HCT116 (cell line): Measurements from ENCODE around the gene ZNF318. TPM values are rescaled to one million over a fixed set of nuclear protein-coding genes. Genes with fewer than 3 reads are reported as not detected.

Source experiments
- ATAC-seq: fragments of 200-7000 bp; cut with Tn5 transposase; 2 replicates; pipeline ENCODE4 v1.9.1; 2020; ENCODE audit warnings: mild to moderate bottlenecking, moderate library complexity
- BruUV-seq: library from RNA; stranded (reverse); fragments of 400-500 nt; replicated peaks from 2 replicates; lab custom pipeline; 2021; lab: Mats Ljungman, UMichigan
- CTCF ChIA-PET: fragments of 300-600 bp; sonication (Branson Sonifier 250); formaldehyde crosslinking; loops from one replicate; lab custom pipeline; 2021; ENCODE audit warnings: antibody characterized with exemption; lab: Charles Lee
- POLR2A ChIA-PET: fragments of 300-600, 350-600 bp; sonication (Branson Sonifier 250); formaldehyde crosslinking; loops from one replicate; lab custom pipeline; 2021; ENCODE audit warnings: antibody characterized with exemption; lab: Charles Lee
- RAD21 ChIA-PET, 2 experiments: fragments of 300-600 bp; sonication (Branson Sonifier 250); formaldehyde crosslinking; loops; one replicate each; lab custom pipeline; 2023; ENCODE audit warnings: low total read pairs in 2 of 2; ENCODE audit not compliant: uncharacterized antibody in 2 of 2, unreplicated experiment in 2 of 2, low non-redundant PET in 1 of 2; lab: Charles Lee
- DNase-seq: peaks from one replicate; pipeline ENCODE4 v3.0.0-alpha.2; 2010; ENCODE audit warnings: low read depth, low spot score
- H2AFZ ChIP-seq: fragments of 200-600 bp; shearing (Covaris generic), sonication (generic); 2 replicates; pipeline ENCODE4 v1.6.1; 2017; ENCODE audit warnings: low read depth, mixed run types, mixed read lengths, antibody characterized with exemption, low read length; ENCODE audit not compliant: poor library complexity, severe bottlenecking
- H3K27ac ChIP-seq: 2 replicates; pipeline ENCODE4 v1.5.1; 2012; ENCODE audit warnings: low read depth, low read length
- H3K27me3 ChIP-seq: fragments of 200-600 bp; sonication (generic); 2 replicates; pipeline ENCODE4 v1.6.1; 2016; ENCODE audit warnings: mixed run types, low read length, mixed read lengths; ENCODE audit not compliant: insufficient read depth
- H3K36me3 ChIP-seq, 2 experiments: fragments of 200-500 bp in 1 of 2; fragments of 200-600 bp in 1 of 2; sonication (Bioruptor generic) in 1 of 2; sonication (generic) in 1 of 2; 2 replicates each; pipeline versions ENCODE4 v1.5.1 to v1.6.1; 2014 to 2016; ENCODE audit warnings: low read length in 2 of 2, inconsistent platforms in 1 of 2, mixed read lengths in 1 of 2, mixed run types in 1 of 2; ENCODE audit not compliant: insufficient read depth in 2 of 2, control insufficient read depth in 1 of 2
- H3K4me1 ChIP-seq, 2 experiments: fragments of 200-600 bp in 1 of 2; sonication (generic) in 1 of 2; 2 replicates each; pipeline versions ENCODE4 v1.5.1 to v1.6.1; 2012 to 2017; ENCODE audit warnings: low read length in 2 of 2, inconsistent platforms in 1 of 2, mild to moderate bottlenecking in 1 of 2, mixed read lengths in 1 of 2, mixed run types in 1 of 2, moderate library complexity in 1 of 2; ENCODE audit not compliant: insufficient read depth in 2 of 2, control insufficient read depth in 1 of 2
- H3K4me2 ChIP-seq: fragments of 200-600 bp; sonication (generic); 2 replicates; pipeline ENCODE4 v1.6.1; 2017; ENCODE audit warnings: mixed run types, low read length, mixed read lengths
- H3K4me3 ChIP-seq, 2 experiments: fragments of 200-600 bp in 1 of 2; sonication (generic) in 1 of 2; replicated peaks in 1 of 2; 2 replicates each; pipeline ENCODE4 v1.5.1; 2011 to 2016; ENCODE audit warnings: low read length in 2 of 2, control low read depth in 1 of 2, low read depth in 1 of 2, mild to moderate bottlenecking in 1 of 2, mixed read lengths in 1 of 2, mixed run types in 1 of 2
- H3K79me2 ChIP-seq: fragments of 200-600 bp; sonication (generic); 2 replicates; pipeline ENCODE4 v1.6.1; 2017; ENCODE audit warnings: mild to moderate bottlenecking, mixed run types, low read length, moderate library complexity, mixed read lengths; ENCODE audit not compliant: insufficient read depth
- H3K9ac ChIP-seq: fragments of 200-600 bp; sonication (generic); 2 replicates; pipeline ENCODE4 v1.6.1; 2016; ENCODE audit warnings: low read length, mixed read lengths
- H3K9me2 ChIP-seq: fragments of 200-600 bp; sonication (generic), shearing (Covaris generic); 2 replicates; pipeline ENCODE4 v1.6.1; 2017; ENCODE audit warnings: mixed run types, mild to moderate bottlenecking, moderate library complexity; ENCODE audit not compliant: insufficient read depth
- H3K9me3 ChIP-seq, 2 experiments: fragments of 200-500 bp in 1 of 2; fragments of 200-600 bp in 1 of 2; sonication (Bioruptor generic) in 1 of 2; sonication (generic) in 1 of 2; 2 replicates each; pipeline ENCODE4 v1.6.1; 2014 to 2017; ENCODE audit warnings: low read length in 2 of 2, mixed read lengths in 2 of 2, inconsistent platforms in 1 of 2, low read depth in 1 of 2, mild to moderate bottlenecking in 1 of 2, mixed run types in 1 of 2, moderate library complexity in 1 of 2; ENCODE audit not compliant: control insufficient read depth in 1 of 2, insufficient read depth in 1 of 2
- H4K20me1 ChIP-seq: fragments of 200-600 bp; sonication (generic), shearing (Covaris generic); 2 replicates; pipeline ENCODE4 v1.6.1; 2017; ENCODE audit warnings: mixed run types, mild to moderate bottlenecking, moderate library complexity; ENCODE audit not compliant: insufficient read depth
- CEBPB ChIP-seq: IDR thresholded peaks from 2 replicates; pipeline ENCODE4 v1.6.1; 2012; ENCODE audit warnings: low read depth
- CTCF ChIP-seq, 3 experiments: fragments of 200-600 bp in 1 of 3; sonication (generic) in 1 of 3; IDR thresholded peaks in 2 of 3; conservative IDR thresholded peaks in 1 of 3; 2 replicates each; pipeline ENCODE4 v1.5.1; 2012 to 2017; ENCODE audit warnings: low read depth in 2 of 3, low read length in 2 of 3, antibody characterized with exemption in 1 of 3, borderline replicate concordance in 1 of 3, control low read depth in 1 of 3, mild to moderate bottlenecking in 1 of 3, mixed read lengths in 1 of 3, mixed run types in 1 of 3, moderate library complexity in 1 of 3; ENCODE audit not compliant: insufficient read depth in 1 of 3
- SIN3A ChIP-seq: IDR thresholded peaks from 2 replicates; pipeline ENCODE4 v1.6.1; 2012; ENCODE audit warnings: low read depth
- TCF7L2 ChIP-seq: IDR thresholded peaks from 2 replicates; pipeline ENCODE4 v1.7.0; 2011; ENCODE audit warnings: borderline replicate concordance, inconsistent platforms; ENCODE audit not compliant: insufficient read depth, insufficient read length; ENCODE audit errors: extremely low read depth
- intact Hi-C: fragments of 100-400 bp; cut with micrococcal nuclease; formaldehyde crosslinking; loops from 2 replicates; pipeline ENCODE4 v1.10.0; 2022
- total RNA-seq: library from RNA; stranded (reverse); gene quantifications from one replicate; pipeline ENCODE4 v1.2.1, GENCODE V29; 2021; ENCODE audit not compliant: unreplicated experiment

ZNF318 gene
- total RNA-seq, 1 experiment from 2014 or later, result 15.2 TPM

- H2AFZ ChIP-seq, result no peak overlapping the region
- H3K4me3 ChIP-seq, result no peak overlapping the region
- POLR2A ChIA-PET, result no interaction called here
- H3K9ac ChIP-seq, result no peak overlapping the region
- CTCF ChIA-PET, result no interaction called here
- no peak overlapping the region for H3K27ac ChIP-seq
- no peaks in the 10 kb centered on the region for H3K9me2 ChIP-seq
- DNase-seq, result no peak
- H3K4me2 ChIP-seq, result no peak overlapping the region
- RAD21 ChIA-PET, result no interaction called here
- no peaks in the 10 kb centered on the region for H3K27me3 ChIP-seq
- no peaks in the 10 kb centered on the region for H4K20me1 ChIP-seq
- BruUV-seq, result no TSS peak
- intact Hi-C loops, result no loop called here
- no peak for ATAC-seq
- TF ChIP-seq CTCF (IDR thresholded peaks at IDR 0.05 in 2 of 3, conservative IDR thresholded peaks at IDR 0.05 in 1 of 3; ENCODE audit: borderline replicate concordance in 1 of 3, insufficient read depth in 1 of 3, low read depth in 2 of 3, low read length in 2 of 3) (no peak), SIN3A (no peak), CEBPB (no peak), TCF7L2 (no peak)
- no peaks in the 10 kb centered on the region for H3K36me3 ChIP-seq
- no peaks in the 10 kb centered on the region for H3K9me3 ChIP-seq
- H3K79me2 ChIP-seq, result no peaks in the 10 kb centered on the region
- no peaks in the 10 kb centered on the region for H3K4me1 ChIP-seq
Observed at GRCh38 chr6:43299338-43300293, 69.8 kb downstream of the ZNF318 start.
